H1 (cell line): Measurements from ENCODE around the gene TBC1D3B.

Experiments
- EP300 ChIP-seq, 2 experiments: IDR thresholded peaks; 1 replicate in 1 of 2; 2 replicates in 1 of 2; pipeline ENCODE4 v1.6.1; 2011 to 2012; ENCODE audit warnings: low read depth in 2 of 2, low read length in 2 of 2, mild to moderate bottlenecking in 2 of 2, borderline replicate concordance in 1 of 2, inconsistent platforms in 1 of 2, moderate library complexity in 1 of 2
- JUND ChIP-seq: IDR thresholded peaks from 2 replicates; pipeline ENCODE4 v1.6.1; 2011; ENCODE audit warnings: mild to moderate bottlenecking, improper control_type of control experiment, low read length
- POLR2A ChIP-seq, 2 experiments: IDR thresholded peaks; 1 replicate in 1 of 2; 2 replicates in 1 of 2; pipeline ENCODE4 v1.6.1; 2011; ENCODE audit warnings: low read depth in 2 of 2, low read length in 2 of 2, mild to moderate bottlenecking in 2 of 2; ENCODE audit errors: control extremely low read depth in 1 of 2
- POLR2AphosphoS5 ChIP-seq: IDR thresholded peaks from 2 replicates; pipeline ENCODE4 v1.6.1; 2011; ENCODE audit warnings: low read depth, low read length
- TAF1 ChIP-seq: IDR thresholded peaks from 2 replicates; pipeline ENCODE4 v1.6.1; 2011; ENCODE audit warnings: mild to moderate bottlenecking, low read depth, low read length
- USF2 ChIP-seq: IDR thresholded peaks from 2 replicates; pipeline ENCODE4 v1.6.1; 2011; ENCODE audit warnings: low read length, improper control_type of control experiment
- TF ChIP-seq, protein P1 (sequence below), 3 experiments: IDR thresholded peaks; 1 replicate in 2 of 3; 2 replicates in 1 of 3; pipeline versions ENCODE4 v1.5.1 to v1.6.1; 2011; ENCODE audit warnings: low read length in 3 of 3, mild to moderate bottlenecking in 3 of 3, inconsistent platforms in 2 of 3, low read depth in 1 of 3, moderate library complexity in 1 of 3; ENCODE audit not compliant: insufficient read depth in 1 of 3; ENCODE audit errors: control extremely low read depth in 1 of 3
- TF ChIP-seq, protein P2 (sequence below): IDR thresholded peaks from 2 replicates; pipeline ENCODE4 v1.6.1; 2012; ENCODE audit warnings: inconsistent platforms

DNA sequence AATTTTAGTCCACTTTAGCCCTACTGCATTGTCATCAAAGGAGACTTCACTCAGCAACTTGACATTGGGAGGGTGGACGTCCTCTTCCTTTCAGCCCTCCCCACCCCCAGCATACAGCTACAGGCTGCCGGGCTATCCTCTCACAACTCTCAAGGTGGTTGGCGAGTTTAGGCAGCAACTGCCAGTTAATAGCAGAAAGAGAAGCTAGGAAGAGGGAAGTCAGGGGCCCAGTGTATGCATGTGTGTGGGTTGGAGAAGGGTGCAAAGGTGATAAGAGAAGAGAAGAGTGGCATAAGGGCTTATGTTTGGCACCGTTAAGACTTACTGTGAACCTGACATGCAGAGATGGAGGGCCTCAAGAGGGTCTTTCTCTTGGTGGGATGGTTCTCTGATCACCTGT lies 41.0 kb downstream of the TBC1D3B start:
- TF ChIP-seq POLR2A (IDR thresholded peaks at IDR 0.05; ENCODE audit: control extremely low read depth in 1 of 2, low read depth in 2 of 2, low read length in 2 of 2) = no peak
- TF ChIP-seq TAF1 = no peak
- TF ChIP-seq, protein P1, sequence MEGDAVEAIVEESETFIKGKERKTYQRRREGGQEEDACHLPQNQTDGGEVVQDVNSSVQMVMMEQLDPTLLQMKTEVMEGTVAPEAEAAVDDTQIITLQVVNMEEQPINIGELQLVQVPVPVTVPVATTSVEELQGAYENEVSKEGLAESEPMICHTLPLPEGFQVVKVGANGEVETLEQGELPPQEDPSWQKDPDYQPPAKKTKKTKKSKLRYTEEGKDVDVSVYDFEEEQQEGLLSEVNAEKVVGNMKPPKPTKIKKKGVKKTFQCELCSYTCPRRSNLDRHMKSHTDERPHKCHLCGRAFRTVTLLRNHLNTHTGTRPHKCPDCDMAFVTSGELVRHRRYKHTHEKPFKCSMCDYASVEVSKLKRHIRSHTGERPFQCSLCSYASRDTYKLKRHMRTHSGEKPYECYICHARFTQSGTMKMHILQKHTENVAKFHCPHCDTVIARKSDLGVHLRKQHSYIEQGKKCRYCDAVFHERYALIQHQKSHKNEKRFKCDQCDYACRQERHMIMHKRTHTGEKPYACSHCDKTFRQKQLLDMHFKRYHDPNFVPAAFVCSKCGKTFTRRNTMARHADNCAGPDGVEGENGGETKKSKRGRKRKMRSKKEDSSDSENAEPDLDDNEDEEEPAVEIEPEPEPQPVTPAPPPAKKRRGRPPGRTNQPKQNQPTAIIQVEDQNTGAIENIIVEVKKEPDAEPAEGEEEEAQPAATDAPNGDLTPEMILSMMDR (IDR thresholded peaks at IDR 0.05; ENCODE audit: control extremely low read depth in 1 of 3, insufficient read depth in 1 of 3, low read depth in 1 of 3, low read length in 3 of 3) = no peak
- TF ChIP-seq POLR2AphosphoS5 = no peak
- TF ChIP-seq, protein P2, sequence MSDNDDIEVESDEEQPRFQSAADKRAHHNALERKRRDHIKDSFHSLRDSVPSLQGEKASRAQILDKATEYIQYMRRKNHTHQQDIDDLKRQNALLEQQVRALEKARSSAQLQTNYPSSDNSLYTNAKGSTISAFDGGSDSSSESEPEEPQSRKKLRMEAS = no peak
- no peak for TF ChIP-seq JUND
- no peak for TF ChIP-seq EP300 (IDR thresholded peaks at IDR 0.05; ENCODE audit: borderline replicate concordance in 1 of 2, low read depth in 2 of 2, low read length in 2 of 2)
- TF ChIP-seq USF2 = no peak
